T-helper 2 cell treated with Interferon-gamma antibody and Interleukin-4, amounts not matched to agents 100 ng/mL and 5 ng/mL, for 36 hours (primary cell): ENCODE measurements around the gene MMP21. TPM values are rescaled to one million over a fixed set of nuclear protein-coding genes. Genes with fewer than 3 reads are reported as not detected.

ENCODE experiments used
- intact Hi-C: fragments of 100-400 bp; cut with micrococcal nuclease; formaldehyde crosslinking; loops from one replicate; pipeline ENCODE4 v1.15.1; 2023
- total RNA-seq: library from RNA; stranded (reverse); gene quantifications from 2 replicates; pipeline ENCODE4 v1.2.3, GENCODE V29; 2022

MMP21 gene
- total RNA-seq, 1 donor from 2014 or later = 0.09 TPM

DNA sequence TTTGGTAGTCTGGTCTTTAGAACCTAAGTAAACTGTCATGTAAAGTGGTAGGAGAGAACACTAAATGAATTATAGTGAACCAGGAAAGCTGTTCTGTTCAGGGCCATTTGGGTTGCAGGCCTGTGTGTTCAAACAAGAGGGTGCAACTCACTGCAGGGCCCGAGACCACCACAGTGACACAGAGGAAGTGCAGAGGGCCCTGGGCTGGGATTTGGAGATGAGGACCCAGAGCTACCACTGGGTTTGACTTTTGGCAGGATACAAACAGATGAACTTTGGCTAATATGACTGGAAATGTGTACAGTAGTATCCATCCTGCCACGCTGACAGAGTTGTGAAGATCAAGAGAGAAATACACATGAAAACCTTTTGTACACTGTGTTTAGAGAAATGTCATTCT, 9.8 kb downstream of the MMP21 start:
- intact Hi-C loops = no loop called here

DNA sequence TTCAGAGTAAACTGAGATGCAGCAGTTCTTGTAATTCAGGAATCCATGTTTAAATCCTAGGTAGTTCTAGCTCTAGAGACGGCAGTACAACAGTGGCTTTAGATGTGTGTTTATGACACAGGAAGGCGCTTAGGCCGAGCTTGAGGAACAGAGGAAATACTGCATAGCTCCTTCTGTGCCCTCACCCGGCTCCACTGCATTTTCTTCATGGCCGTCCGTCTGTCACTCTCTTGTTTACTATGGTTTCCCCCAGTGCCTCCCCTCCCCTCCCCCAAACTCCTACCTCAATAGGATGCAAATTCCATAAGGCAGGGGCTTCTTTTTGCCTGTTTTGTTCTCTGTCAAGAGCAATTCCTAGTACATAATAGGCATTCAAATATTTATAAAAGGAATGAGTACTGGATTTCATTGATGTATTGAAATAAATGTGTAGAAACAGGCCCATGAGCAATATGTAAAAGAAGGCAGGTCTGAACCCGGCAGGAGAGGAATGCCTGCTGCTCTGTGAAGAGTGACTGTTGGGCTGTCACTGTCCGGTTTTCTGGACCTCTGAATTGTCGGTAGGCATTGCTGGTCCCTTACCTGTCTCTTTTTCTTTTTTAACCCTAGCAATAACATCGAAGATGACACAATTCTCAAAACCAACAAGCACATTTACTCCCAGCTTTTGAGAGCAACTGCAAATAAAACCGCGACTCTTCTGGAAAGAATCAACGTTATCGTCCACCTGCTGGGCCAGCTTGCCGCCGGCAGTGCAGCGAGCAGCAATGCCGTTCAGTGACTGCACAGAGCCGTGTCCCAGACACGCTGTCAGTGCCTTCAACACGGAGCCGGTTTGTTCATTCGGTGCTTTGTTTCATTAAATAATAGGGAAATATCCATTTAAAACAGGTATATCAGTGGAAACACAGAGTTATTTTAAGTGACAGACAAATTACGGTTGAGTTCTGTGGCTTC, 12.7 kb downstream of the MMP21 start:
- intact Hi-C loops = no loop called here

DNA sequence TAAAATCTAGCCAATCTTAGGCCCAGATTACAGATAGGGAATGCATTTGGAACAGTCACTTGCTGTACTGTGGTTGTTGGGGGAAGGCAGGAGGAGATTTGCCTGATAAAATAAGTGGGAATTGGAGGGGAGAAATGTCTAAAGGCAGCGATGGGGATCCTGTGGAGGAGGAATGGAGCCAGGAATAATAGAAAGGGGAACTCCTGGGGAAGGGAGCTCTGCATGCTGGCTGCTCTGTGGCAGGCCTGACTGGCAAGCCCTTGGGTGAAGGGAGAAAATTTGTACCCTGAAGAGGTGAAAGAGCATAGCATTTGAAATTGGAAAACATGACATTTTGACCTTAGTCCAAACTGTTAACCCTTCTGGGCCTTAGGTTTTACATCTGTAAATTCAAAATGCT, 13.7 kb downstream of the MMP21 start:
- intact Hi-C loops = no loop called here

GRCh38 chr10:125757742-125758141, 17.9 kb downstream of the MMP21 start:
- intact Hi-C loops = no loop called here

- intact Hi-C loops = no loop called here
These were observed 18.7 kb downstream of the MMP21 start for GRCh38 chr10:125756853-125757487.

DNA sequence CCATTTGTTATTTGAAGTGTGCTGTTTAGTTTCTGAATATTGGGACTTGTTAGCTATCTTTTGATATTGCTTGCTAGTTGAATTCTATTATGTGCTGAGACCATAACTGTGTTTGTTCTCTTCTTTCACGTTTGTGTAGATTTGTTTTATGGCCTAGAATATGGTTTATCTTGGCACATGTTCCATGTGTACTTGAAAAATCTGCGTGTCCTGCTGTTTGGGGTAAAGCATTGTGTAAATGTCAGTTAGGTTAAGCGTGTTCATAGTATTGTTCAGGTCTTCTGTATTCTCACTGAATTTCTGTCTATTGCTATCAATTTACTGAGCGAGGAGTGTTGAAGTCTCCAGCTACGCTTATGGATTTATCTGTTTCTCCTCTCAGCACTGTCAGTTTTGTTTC, 19.4 kb downstream of the MMP21 start:
- intact Hi-C loops = no loop called here

- intact Hi-C loops = no loop called here
These were observed 28.2 kb downstream of the MMP21 start for GRCh38 chr10:125747417-125747816.

DNA sequence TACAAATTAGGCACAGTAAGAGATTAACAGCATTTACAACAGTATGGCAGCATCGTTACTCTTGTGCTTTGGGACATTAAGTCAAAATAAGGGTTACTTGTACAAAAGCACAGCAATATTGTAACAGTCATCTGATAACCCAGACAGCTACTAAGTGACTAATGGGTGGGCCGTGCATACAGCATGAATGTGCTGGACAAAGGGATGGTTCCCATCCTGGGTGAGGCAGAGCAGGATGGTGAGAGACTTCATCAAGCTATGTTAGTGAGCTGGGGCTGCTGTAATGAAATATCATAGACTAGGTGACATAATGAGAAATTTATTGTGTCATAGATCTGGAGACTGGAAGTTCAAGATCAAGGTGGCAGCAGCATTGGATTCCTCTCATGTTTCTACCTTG, 30.7 kb downstream of the MMP21 start:
- intact Hi-C loops = no loop called here

DNA sequence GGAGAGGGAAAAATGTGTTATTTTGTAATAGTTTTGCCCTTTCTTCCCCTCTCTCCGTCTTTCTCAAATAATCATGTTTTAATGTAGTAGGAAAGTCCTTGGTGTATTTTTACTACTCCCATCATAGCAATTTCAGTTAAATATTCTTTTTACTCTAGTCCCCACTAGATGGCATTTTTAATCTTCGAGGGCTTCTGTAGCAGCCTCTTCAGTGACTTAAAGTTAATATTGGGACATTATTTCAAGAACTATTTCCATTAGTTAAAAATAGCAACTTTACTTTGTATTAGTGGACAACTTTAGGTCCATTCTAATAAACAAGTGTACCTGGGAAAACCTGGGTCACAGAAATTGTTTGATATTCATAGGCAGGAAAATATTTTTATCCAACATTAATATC, 33.2 kb downstream of the MMP21 start:
- intact Hi-C loops = no loop called here

- intact Hi-C loops = no loop called here
These were observed 35.5 kb downstream of the MMP21 start for GRCh38 chr10:125739994-125740679.

DNA sequence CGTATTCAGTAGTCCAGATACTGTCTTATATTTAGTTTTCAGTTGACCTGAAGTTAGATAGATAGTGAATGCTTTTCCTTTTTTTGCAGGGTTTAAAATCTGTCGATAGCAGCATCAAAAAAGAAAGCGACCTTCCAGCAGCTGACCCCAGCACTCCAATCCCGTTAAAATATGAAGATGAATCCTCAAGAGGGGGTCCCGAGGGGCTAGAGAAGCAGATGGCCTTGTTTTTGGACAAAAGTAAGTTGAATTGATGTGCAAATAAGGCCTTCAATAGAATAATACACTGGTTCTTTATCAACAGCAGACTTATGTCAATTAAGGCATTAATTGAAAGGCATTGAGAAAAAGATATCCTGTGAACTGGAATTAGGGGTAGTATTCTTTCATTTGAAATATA, 37.4 kb downstream of the MMP21 start:
- intact Hi-C loops = no loop called here

DNA sequence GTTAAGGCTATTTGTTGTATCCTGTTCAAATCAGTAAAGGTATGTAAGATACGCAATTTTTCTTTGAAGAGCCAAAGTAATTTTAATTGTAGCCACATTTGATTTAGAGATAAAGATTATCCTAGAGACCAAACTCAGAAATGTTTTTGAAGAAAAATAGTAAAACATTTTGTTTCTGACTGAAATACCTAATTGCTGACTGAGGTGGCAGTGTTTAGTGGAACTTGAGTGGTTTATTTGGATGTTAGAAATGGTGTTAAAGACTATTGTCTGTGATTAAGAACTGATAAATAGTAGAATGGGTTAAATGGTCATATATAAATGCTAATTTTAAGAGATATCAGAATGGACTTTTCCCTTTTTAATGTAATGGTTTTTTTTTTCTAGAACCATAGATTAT, 40.8 kb downstream of the MMP21 start:
- intact Hi-C loops = no loop called here

DNA sequence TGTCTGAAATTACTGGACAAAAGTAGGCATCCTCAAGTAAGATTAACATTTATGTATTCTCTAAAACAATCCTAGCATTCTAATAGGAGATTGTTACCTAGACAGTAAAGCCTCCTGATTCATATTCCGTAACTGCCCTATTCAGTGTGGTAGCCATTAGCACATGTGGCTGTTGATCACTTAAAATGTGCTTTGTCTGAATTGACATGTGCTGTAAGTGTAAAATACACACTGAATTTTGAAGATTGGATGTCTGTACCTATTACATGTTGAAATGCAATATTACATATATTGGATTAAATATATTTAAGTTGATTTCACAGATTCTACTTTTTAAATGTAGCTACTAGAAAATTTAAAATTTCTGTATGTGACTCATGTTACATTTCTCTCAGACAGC, 41.5 kb downstream of the MMP21 start:
- intact Hi-C loops = no loop called here

DNA sequence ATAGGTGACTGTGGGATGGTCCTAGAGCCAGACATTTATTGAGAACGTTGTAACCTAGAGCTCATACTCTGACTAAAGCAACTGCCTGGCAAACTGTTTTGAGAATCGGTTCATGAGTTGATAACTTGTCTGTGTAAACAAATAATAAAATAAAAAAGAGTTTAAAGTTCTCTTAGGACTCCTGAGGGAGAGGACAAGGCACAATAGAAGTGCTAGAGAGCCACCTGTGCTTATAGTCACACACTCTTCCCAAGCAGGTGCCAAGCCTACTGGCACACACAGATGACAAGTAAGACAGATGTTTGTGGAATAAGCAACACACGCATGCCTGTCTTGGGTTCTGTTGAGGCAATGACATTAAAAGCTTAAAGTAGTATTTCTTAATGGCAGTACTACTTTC, 48.2 kb downstream of the MMP21 start:
- intact Hi-C loops = no loop called here

GRCh38 chr10:125726914-125727313, 48.7 kb downstream of the MMP21 start:
- intact Hi-C loops = no loop called here

- intact Hi-C loops = no loop called here
These were observed 52.8 kb downstream of the MMP21 start for GRCh38 chr10:125722811-125723210.

- intact Hi-C loops = no loop called here
These were observed 54.6 kb downstream of the MMP21 start for GRCh38 chr10:125721035-125721434.

- intact Hi-C loops = no loop called here
These were observed 55.6 kb downstream of the MMP21 start for GRCh38 chr10:125720002-125720382.

- intact Hi-C loops = loop anchor here (1.0 to 2.0 kb wide), 3 partner anchors 104 to 803 kb away; partner anchors contain the start of genes BCCIP, FANK1 and UROS
These were observed 56.2 kb downstream of the MMP21 start, which contains the start of gene EDRF1 for GRCh38 chr10:125719173-125720001. EDRF1 (plus strand) TSS chr10:125719709; CDS start chr10:125719808, 99 bp downstream.
